Measurements from ENCODE around the gene DOHH.

The DOHH gene

DNA sequence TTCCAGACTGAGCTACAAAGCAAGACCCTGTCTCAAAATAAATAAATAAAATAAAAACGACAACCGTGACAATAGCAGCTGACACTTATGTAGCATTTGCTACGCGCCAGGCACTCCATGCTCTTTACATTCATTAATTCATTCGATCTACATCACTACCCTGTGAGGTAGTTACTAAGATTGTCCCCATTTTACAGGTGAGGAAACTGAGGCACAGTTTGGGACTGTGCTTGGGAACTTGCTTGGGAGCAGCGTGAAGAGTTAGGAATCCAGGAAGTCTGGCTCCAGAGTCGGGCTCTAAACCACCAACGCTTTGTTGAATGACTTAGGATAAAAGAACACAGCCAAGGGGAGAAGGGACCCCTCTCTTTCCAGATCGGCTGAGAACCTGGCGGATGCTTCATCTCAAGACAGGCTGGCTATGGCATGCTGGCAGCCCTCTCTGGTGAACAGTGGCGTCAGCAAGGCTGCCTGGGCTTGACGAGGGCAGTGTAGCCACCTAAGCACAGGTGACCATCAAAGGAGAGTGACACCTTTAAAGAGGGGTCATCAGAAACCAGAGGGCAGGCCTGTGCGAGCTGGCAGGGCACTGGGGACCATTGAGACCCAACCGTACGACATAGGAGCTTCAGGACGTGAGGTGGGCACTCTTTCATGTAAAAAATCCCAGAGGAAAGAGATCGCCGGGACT, 591 bp downstream of the DOHH start:
- DNase-seq: no peak

DNA sequence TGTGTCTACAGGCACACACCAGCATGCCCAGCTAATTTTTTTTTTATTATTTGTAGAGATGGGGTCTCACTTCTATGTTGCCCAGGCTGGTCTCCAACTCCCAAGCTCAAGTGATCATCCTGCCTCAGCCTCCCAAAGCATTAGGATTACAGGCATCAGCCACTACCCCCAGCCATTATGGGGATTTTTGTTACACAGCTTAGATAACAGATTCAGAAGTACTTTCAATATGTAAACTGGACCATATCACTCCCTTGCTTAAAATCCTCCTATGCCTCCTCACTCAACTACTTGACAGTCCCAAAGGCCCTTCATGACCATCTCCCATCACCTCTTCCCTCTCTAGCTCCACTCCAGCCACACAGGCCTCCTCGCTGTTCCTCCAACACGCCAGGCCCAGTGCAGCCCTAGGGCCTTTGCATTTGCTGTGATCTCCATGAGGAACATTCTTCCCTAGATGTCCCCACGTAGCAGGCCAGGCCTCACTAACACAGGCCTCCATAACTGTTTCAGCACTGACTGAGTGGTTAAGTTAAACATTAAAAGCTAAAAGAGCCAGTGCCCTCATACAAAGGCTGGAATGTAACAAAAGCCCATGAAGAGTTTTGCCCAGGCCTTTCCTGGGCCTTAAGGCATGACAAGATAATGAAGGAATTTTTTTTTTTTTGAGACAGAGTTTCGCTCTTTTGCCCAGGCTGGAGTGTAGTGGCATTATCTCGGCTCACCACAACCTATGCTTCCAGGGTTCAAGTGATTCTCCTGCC, 2.5 kb downstream of the DOHH start:
- no peak for DNase-seq

DNA sequence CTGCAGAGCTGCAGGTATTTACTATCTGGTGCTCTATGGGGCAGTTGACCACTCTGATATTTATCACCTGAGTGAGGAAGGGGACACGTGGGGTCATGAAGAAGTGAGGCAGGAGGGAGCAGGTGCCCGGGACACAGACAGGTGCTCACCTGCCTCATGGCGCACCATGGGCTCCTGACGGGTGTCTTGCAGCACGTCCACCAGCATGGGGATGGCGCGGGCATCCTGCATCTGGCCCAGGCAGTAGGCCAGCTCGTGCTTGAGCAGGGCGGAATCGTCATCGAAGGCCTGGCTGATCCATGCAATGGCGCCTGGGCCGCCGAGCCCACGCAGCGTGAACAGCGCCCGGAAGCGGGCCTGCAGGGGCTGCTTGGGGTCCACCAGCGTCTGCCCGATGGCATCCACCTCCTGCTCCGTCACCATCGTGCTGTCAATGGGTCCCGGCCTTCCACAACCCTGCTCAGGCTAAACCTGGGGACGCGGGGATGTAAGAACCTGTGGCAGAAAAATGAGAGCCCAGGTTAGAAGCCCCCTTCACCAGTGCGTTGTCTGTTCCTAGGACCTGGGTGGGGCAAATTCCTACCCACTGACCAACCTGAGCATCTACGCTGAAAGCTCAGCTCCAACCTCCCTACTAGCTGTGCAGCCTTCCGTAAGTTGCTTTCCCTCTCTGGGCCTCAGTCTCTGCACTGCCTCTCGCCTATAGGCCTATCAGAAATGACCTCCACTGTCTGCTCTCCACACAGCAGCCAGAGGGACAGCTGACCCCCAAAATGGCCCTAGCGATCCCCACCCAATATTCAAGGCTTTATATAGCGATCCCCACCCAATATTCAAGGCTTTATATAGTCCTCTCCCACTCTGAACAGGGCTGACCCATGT, 3.8 kb downstream of the DOHH start:
- DNase-seq: no peak

DNA sequence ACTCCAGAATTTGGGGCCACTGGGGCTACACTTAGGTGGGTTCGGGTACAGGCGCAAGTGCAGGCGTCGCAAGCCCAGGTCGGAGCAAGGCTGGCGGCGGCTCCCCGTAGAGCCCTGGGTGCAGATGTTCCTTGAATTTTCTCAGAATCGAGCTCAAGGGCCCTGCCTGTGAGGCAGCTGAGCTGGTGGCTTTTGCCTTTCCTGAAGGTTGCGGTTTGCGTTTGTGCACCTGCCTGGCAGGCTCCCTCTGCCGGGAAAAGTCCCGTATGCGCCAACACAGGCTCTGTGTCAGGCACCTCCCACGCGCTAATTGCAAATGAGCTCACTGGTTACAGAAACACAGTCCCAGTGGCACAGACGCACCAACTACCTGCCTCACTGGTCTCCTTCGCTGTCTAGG, 5.9 kb downstream of the DOHH start:
- DNase-seq: no peak

DNA sequence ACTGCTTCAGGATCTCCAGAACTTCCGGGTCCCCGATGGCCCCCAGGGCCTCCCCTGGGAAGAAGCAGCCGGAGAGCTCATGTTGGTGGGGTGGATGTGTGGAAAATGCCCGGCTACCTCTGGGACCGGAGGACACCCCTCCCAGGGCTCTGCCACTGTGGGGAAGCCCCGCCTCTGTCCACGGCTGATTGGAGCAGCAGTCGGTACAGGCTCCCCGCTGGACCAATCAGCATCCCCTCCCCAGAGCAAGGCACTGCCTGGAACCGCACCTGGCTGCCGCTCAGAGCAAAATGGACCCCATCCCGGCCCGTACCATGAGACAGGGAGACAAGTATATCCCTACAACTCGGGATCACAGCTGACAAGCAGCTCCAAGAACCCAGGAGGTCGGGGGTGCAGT, 6.4 kb downstream of the DOHH start:
- DNase-seq: no peak

DNA sequence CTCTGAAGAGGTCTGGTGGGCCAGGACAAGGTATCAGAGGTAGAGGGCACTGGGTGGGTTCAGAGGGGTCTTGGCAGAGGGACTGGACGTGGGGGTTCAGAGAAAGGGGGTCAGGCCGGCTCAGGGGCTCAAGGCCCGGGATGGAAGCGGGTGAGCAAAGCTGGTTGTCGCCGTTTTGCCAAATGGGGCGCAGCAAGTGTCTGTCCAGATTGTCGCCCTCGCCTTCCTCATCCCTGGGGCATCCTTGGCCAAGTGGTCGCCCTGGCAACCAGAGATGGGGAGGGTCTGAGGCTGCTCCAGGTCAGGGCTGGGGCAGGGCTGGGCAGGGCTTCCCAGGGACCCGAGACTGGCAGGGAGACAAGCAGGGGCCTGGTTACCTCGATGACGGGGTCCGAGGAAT, 6.8 kb downstream of the DOHH start:
- no peak for DNase-seq

DNA sequence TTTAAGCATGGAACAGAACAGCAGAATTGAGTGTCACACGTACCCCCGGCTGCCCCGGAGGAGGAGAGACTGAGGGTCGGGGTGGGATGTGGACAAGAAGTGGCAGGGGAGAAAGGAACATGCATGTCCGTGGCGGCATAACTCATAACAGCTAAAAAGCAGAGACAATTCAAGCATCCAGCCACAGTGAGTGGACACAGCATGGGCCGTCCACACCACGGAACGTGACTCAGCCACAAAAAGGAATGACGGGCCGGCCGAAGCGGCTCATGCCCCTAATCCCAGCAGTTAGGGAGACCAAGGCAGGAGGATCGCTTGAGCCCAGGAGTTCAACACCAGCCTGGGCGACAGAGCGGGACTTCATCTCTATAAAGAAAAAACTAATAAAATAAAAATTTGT, 7.6 kb downstream of the DOHH start:
- DNase-seq: no peak

DNA sequence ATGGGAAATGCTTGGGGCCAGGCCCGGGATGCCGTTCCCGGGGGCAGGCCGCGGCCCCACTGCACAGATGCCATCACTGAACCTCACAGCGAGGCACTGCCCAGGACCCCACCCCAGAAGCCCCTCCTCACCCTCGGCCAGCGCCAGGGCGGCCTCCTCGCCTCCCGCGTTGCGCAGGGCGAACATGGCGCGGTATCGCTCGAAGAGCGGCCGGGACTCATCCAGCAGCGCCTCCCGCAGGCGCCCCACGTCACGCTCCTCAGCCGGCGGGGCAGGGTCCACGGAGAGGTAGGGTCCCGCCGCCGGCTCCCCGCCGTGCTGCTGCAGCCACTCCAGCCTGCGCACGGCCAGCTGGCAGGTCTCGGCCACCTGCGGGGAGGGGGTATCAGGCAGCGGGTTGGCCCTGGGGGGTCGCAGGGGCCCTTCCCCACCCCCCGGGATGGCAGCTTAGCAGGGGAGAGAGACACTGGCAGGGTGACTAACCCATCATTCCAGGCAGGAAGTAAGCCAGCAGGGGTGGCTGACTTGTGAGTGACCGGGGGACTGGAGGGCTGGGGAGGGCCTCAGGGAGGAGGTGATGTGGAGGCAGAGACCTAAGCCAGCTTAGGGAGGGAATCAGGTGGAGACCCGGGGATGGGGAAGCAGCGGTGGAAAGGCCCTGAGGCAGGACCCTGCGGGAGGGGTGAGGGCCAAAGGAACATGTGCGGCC, 8.2 kb downstream of the DOHH start:
- DNase-seq: no peak

DNA sequence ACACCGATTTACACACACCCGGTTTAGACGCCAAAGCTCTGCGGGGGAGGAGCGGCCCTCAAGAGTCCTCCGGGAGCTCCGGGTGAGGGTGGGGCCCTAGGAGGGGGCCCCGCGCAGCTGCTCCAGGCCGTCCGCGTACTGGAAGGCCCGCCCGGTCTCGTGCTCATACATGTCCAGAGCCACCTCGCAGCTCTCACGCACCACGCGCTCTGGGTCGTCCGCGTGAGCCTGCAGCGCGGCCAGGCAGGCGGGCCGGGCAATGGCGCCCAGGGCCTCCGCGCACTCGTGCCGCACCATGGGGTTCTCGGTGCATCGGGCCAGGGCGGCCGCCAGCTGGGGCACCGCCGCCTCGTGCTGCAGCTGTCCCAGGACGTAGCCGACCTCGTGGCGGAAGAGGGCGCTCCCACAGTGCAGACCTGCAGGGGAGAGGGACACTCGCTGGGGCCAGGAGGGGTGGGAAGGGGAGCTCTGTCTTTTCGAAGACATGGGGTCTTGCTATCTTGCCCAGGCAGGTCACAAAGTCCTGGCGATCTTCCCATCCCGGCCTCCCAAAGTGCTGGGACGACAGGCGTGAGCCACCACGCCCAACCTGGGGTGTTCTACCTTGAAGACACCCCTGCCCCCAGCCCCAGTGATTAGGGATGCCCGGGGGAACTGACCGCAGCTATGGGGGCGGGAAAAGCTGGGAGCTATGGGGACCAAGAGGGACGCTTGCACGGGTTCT, 8.9 kb downstream of the DOHH start:
- DNase-seq: no peak

DNA sequence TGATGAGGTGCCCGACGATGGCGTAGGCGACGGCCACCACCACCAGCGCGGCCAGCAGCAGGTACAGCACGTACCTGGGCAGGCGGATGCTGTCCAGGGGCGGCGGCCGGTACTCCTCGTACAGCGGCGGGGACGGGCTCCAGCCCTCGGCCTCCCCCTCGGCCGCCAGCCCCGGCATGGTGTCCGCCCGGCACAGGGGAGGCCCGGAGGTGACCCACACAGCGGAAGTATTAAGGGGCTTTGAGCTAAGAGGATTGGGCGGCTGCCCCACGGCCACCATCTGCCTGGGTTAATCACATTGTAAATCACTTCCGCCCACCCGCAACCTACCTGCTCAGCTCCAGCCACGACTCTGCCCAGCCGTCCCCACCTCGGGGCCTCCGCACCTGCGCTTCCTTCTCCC, 17.2 kb downstream of the DOHH start, which contains the start of gene SMIM44:
Gene SMIM44 (minus strand): TSS at position 216 of the 403 bp plus-strand sequence. CDS start 38 bp downstream, at position 178.
- DNase-seq: no peak

DNA sequence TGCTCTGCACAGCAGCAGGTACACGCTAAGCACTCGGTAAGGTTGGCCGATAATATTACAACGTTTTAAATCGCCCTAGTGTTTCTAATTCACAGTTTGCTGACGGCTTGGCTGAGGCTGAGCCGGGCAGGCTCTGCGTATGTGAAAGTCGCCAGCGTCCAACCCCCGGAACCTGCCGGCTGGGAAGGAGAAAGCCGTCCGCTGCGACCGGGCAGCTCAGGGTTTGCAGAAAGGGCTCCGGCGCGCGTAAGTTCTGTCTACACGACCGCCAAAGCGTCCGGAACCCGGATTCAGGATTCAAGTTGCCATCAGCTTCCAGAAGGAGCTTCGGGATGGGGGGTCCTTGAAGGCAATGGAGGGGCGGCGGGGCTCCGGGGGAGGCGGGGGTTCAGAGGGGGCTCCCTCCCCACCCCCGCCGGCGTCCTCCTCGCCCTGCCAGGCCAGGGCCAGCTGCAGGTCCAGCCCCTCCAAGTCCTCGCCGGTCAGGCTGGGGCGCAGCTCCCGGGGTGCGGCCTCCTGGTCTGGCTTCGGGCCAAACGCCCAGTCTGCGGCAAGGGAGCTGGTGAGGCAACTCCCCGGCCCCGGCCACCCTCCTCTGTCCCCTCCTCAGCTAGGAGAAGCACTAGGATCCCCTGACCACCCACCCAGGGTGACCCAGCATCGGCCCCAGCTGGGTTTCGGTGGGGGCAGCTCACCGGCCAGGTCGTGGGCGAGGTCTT, 17.8 kb downstream of the DOHH start:
- no peak for DNase-seq

DNA sequence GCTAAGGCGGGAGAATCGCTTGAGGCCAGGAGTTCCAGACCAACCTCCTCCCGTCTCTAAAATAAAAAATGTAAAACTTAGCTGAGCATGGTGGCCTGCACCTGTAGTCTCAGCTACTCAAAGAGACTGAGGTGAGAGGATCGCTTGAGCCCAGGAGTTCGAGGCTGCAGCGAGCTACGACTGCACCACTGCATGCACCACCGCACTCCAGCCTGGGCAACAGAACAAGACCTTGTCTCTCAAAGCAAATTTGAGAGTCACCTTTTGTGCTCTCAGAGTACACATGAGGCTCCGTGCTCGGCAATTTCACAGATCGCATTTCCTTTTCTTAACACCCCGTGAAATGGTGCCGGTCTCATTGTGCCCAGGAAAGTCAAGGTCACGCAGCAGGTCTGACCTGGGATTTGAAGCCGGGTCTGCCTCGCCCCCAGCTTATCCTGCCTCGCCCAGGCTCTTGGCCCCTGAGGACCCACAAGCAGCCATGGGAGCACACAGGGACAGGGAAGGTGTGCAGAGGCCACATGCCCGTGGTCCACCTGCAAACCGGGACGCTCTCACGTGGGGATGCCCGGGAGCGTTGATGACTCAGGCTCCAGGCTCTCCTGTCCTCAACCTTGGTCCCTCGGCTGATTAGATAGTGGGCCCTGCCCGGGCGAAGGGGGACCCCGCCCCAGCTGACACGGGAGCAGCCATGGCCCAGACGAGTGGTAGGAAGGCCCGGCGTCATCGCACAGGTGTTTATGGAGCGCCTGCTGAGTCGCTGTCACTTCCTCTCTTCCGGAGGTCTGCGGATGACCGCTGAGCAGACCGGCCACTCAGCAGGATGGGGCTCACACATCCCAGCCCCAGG, 19.0 kb downstream of the DOHH start:
- no peak for DNase-seq

DNA sequence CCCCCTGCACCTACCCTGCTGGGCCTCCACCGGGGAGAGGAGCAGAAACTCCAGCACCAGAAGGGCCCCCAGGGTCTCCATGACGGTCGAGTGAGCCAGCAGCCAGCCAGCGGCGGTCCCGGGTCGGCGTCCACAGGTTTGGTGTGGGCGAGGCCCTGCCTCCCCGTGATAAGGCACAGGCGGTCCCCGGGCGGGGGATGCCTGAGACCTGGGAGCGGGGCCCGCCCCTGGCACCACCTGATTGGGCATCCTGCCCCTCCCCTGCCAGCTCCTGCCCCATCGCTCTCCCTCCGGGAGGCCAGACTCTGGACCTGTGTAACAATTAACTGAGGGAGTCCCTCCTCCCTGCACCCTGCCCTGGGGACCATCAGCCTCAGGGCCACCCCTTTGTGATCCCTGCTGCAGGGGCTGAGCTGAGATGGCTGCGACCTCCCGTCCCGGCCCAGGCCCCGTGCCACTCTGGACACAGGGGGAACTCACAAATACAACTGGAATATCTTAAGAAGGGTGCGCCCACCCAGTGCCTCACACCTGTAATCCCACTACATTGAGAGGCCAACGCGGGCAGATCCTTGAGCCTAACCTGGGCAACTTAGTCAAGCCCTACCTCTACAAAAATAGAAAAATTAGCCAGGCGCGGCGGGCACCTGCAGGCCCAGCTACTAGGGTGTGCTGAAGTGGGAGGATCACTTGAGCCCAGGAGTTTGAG, 19.9 kb downstream of the DOHH start, which contains the start of gene SMIM24:
Gene SMIM24 (minus strand): TSS at position 143 of the 709 bp plus-strand sequence. CDS start 62 bp downstream, at position 81.
- no peak for DNase-seq

DNA sequence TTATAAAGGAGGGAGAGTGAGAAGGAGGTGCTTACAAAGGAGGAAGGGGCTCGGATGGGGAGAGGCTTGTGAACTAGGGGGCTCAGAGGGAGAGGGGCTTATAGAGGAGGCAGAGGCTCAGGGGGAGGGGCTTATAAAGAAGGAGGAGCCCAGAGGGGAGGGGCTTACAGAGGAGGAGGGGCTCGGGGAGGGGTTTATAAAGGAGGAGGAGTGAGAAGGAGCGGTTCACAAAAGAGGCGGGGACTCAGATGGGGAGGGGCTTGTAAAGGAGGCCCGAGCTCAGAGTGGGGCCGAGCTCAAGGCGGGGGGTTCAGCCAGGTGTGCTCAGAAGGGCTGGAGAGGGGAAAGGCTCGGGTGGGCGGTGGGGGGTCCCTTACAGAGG, 20.6 kb downstream of the DOHH start:
- no peak for DNase-seq

DNA sequence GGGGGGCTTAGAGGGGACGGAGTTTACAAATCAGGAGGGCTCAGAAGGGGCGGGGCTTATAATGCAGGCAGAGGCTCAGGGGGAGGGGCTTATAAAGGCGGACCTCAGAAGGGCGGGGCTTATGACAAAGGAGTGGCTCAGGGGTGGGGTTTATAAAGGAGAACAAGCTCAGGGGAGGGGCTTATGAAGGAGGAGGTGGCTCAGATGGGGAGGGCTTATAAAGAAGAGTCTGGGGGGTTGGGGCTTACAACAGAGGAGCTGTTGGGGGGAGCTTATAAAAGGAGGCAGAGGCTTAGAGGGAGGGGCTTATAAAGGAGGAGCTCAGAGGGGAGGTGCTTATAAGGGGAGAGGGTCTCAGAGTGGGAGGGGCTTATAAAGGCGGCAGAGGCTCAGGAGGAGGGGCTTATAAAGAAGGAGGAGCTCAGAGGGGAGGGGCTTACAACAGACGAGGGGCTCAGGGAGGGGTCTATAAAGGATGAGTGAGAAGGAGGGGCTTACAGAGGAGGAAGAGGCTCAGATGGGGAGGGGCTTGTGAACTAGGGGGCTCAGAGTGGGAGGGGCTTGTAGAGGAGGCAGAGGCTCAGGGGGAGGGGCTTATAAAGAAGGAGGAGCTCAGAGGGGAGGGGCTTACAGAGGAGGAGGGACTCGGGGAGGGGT, 21.2 kb downstream of the DOHH start:
- no peak for DNase-seq

DNA sequence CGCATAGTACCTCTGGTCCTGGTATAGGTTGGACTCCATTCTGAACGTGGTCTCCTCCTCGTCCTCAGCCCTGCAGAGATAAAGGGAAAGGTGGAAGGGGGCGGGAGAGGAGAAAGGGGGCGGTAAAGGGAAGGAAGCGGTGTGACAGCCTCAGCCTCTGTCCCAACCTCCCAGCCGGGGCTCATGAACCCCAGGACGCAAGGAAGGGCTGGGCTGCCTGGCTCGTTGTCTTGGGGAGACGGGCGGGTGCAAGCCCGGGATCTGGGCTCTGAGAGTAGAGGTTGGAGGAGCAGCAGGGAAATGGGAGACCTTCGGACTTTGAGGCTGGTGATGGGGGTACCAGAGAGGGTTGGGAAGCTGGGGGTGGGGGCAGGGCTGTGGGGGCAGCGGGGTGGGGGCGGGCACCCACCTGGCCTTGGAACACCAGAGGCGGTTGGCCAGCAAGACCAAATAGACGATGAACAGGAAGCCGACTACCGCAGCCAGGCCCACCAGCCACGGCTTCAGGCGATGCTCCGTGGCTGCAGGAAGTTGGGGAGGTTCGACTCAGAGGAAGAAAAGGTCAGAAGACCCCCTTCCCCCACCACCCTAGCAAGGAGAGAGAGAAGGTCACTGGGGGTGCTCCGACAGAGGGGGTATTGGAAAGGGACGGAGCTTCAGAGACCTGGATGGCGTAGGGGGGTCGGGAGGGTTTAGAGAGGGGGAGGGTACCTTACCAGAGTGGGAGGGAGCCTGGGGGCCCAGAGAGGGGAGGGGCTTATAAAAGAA, 21.9 kb downstream of the DOHH start:
- DNase-seq: peak; percentile 70

DNA sequence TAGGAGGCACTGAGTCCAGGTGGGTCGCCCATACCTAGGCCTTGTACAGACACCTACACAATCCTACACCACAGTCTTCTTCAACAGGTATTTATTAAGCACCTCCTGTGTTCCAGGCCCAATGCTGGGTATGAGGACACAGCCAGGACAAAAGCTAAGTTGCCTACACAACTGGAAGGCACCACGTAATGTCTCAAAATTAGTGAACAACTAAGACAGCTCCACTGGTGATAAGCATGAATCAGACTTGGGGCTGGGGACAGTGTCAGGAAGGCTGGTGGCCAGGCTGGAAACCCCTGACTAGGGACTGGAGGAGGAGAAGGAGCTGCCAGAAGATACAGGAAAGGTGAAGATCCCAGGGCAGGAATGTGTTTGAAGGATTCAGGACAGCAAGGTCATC, 22.5 kb downstream of the DOHH start:
- DNase-seq: no peak

DNA sequence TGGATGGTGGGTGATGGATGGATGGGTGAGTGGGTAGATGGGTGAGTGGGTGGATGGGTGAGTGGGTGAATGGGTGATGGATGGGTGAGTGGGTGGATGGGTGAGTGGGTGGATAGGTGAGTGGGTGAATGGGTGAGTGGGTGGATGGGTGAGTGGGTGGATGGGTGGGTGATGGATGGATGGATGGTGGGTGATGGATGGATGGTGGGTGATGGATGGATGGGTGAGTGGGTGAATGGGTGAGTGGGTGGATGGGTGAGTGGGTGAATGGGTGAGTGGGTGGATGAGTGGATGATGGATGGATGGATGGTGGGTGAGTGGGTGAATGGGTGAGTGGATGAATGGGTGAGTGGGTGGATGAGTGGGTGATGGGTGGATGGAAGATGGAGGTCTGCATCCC, 23.0 kb downstream of the DOHH start:
- DNase-seq: no peak
